Lower leg skin (tissue), 4 donors: ENCODE results near the gene USP33. TPM values are rescaled to one million over a fixed set of nuclear protein-coding genes. Genes with fewer than 3 reads are reported as not detected.

Source experiments
- DNase-seq, 2 donors: peaks; one replicate each; pipeline ENCODE4 v3.0.0-alpha.2; 2019; ENCODE audit warnings: low spot score in 2 of 2
- H3K4me3 ChIP-seq: fragments of 200-600 bp; sonication (generic); 2 replicates; pipeline ENCODE4 v1.5.1; 2017; ENCODE audit warnings: mild to moderate bottlenecking, low read depth; ENCODE audit not compliant: poor library complexity, severe bottlenecking
- POLR2A ChIP-seq, 2 donors: fragments of 450-650 bp; IDR thresholded peaks; one replicate each; pipeline ENCODE4 v1.6.1; 2016 to 2017; ENCODE audit warnings: antibody characterized with exemption in 2 of 2, mild to moderate bottlenecking in 1 of 2, moderate library complexity in 1 of 2
- whole genome bisulfite sequencing, 2 donors: methylation state at CpG; one replicate each; pipeline ENCODE4 v1.1.5; 2018; 5-methylcytosine and 5-hydroxymethylcytosine counted together
- intact Hi-C: fragments of 100-400 bp; cut with DNase I; formaldehyde crosslinking; loops from one replicate; pipeline ENCODE4 v1.15.0; 2023; ENCODE audit warnings: low total_unique reads
- total RNA-seq, 4 donors: library from RNA; depleted of rRNA; stranded (reverse); fragments of >200 nt; gene quantifications; one replicate each; pipeline ENCODE4 v1.1.0, GENCODE V29; 2016
- TF ChIP-seq, protein P1 (sequence below), 3 donors: fragments of 450-650 bp; IDR thresholded peaks; one replicate each; pipeline ENCODE4 v1.5.1; 2016; ENCODE audit warnings: antibody characterized with exemption in 3 of 3, mild to moderate bottlenecking in 3 of 3, moderate library complexity in 2 of 3

The USP33 gene
- total RNA-seq, 4 donors from 2014 or later: 38.4 to 54.6 (median 40.7) TPM

DNA sequence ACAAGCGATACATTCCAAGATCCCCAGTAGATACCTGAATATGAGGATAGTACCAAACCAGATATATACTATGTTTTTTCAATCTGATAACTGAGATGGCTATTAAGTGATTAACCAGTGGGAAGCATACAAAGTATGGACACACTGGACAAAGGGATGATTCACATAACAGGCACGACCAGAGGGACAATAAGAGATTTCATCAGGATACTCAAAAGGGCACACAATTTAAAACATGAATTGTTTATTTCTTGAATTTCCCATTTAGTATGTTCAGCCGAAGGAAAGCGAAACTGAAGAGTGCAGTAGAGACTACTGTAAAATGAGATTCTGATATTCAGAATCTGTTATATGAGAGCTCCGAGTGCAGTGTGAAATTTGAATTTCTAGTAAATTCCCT lies 87.8 kb downstream of the USP33 start:
- 83 to 86% methylated on average over 5 of the region's 5 CpGs for WGBS, 2 donors
- no peak for TF ChIP-seq POLR2A (IDR thresholded peaks at IDR 0.05)
- TF ChIP-seq, protein P1, sequence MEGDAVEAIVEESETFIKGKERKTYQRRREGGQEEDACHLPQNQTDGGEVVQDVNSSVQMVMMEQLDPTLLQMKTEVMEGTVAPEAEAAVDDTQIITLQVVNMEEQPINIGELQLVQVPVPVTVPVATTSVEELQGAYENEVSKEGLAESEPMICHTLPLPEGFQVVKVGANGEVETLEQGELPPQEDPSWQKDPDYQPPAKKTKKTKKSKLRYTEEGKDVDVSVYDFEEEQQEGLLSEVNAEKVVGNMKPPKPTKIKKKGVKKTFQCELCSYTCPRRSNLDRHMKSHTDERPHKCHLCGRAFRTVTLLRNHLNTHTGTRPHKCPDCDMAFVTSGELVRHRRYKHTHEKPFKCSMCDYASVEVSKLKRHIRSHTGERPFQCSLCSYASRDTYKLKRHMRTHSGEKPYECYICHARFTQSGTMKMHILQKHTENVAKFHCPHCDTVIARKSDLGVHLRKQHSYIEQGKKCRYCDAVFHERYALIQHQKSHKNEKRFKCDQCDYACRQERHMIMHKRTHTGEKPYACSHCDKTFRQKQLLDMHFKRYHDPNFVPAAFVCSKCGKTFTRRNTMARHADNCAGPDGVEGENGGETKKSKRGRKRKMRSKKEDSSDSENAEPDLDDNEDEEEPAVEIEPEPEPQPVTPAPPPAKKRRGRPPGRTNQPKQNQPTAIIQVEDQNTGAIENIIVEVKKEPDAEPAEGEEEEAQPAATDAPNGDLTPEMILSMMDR (IDR thresholded peaks at IDR 0.05): no peak
- H3K4me3 ChIP-seq: no peak overlapping the region
- intact Hi-C loops: no loop called here
- no peak for DNase-seq

DNA sequence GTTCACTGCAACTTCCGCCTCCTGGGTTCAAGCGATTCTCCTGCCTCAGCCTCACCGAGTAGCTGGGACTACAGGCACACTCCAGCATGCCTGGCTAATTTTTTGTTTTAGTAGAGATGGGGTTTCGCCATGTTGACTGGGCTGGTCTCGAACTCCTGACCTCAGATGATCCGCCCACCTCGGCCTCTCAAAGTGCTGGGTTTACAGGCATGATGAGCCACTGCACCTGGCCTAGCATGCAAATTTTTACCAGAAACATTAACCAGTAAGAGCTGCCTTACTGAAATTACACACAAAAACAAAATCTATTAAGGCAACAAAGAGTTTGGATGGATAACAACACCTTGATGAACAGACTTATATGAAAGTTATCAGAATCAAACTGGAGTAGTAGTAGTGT lies 89.3 kb downstream of the USP33 start:
- 93 to 94% methylated on average over 7 of the region's 7 CpGs for WGBS, 2 donors
- TF ChIP-seq, protein P1 (IDR thresholded peaks at IDR 0.05): no peak
- TF ChIP-seq POLR2A (IDR thresholded peaks at IDR 0.05): no peak
- H3K4me3 ChIP-seq: no peak overlapping the region
- intact Hi-C loops: no loop called here
- DNase-seq: no peak

DNA sequence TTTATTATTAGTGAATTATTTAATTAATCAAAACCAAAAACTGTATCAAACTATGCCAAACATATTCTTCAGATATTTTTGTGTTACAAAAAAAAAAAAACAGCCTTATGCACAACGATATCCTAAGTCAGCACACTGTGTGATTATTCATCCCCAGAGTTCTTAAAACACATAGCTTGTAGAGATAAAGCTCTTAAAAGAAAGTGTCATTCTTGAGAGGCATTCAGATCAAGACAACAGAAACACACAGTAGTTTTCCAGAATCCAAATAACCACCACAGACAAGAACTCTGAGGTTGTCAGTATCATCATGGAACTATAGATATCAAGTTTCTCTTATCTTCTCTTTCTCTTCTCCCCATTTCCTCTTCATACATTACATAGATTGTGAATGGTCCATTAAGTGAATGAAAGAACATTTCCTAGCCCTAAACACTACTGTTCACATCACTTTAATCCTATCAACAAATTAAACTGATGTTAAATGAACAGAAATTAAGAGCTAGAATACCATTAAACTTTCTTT lies 90.7 kb downstream of the USP33 start:
- 24 to 29% methylated on average over 1 of the region's 1 CpG for WGBS, 2 donors
- H3K4me3 ChIP-seq: no peak overlapping the region
- DNase-seq: no peak
- TF ChIP-seq POLR2A (IDR thresholded peaks at IDR 0.05): no peak
- TF ChIP-seq, protein P1 (IDR thresholded peaks at IDR 0.05): no peak
- intact Hi-C loops: no loop called here

DNA sequence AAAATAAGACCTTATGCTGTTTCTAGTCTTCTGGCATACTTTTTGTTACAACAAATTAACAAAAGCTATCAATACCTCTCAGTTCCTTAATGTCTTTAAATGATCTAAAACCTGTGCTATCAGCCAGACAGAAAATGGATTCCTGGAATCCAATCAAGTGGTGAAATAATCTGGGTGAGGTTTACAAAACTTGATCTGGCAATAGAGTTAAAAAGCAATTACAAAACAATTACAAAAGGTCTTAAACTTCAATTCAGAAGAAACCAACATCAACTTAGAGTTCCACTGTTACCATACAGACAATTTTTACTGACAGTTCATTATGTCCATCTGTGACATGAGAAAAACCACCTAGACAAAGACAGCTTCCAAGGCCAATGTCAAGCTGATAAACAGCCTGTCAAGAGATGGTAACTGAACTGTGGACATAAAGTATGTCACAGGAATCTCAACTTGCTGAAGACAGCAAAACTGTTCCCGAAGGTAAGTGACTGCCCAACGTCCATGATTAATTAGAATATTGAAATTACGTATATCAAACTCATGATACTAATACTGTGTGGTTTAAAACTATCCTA lies 94.6 kb downstream of the USP33 start:
- H3K4me3 ChIP-seq: no peak overlapping the region
- TF ChIP-seq POLR2A (IDR thresholded peaks at IDR 0.05): no peak
- TF ChIP-seq, protein P1 (IDR thresholded peaks at IDR 0.05): no peak
- no peak for DNase-seq
- 62 to 65% methylated on average over 3 of the region's 3 CpGs for WGBS, 2 donors
- intact Hi-C loops: no loop called here

DNA sequence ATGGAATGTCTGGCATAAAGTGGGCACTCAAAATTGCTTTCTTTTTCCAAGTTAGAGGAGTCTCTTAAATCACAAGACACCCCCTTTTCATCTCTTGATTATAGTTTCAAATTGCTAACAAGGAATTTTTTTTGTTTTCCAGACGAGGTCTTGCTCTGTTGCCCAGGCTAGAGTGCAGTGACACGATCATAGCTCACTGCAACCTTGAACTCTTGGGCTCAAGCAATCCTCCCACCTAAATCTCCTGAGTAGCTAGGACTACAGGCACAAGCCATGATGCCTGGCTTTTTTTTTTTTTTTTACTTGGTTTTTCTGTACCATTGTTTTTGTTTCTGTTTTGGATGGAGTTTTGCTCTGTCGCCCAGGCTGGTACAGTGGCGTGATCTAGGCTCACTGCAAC lies 98.0 kb downstream of the USP33 start:
- WGBS, 2 donors: 90 to 98% methylated on average over 4 of the region's 4 CpGs
- intact Hi-C loops: no loop called here
- TF ChIP-seq, protein P1 (IDR thresholded peaks at IDR 0.05): no peak
- no peak for TF ChIP-seq POLR2A (IDR thresholded peaks at IDR 0.05)
- H3K4me3 ChIP-seq: no peak overlapping the region
- no peak for DNase-seq
